GM23338 (cell line): ENCODE data around the gene DMRTC2. TPM values are rescaled to one million over a fixed set of nuclear protein-coding genes. Genes with fewer than 3 reads are reported as not detected.

Experiments used
- ATAC-seq: fragments of 200-7000 bp; cut with Tn5 transposase; 3 replicates; pipeline ENCODE4 v1.9.1; 2020
- DNase-seq: peaks from one replicate; pipeline ENCODE4 v3.0.0-alpha.2; 2015; ENCODE audit warnings: low spot score
- H2AFZ ChIP-seq: fragments of 200-600 bp; sonication (generic); 2 replicates; pipeline ENCODE4 v1.8.0; 2016; ENCODE audit warnings: antibody characterized with exemption, mild to moderate bottlenecking, moderate library complexity
- H3F3A ChIP-seq: fragments of 200-600 bp; sonication (generic); replicated peaks from 2 replicates; pipeline ENCODE4 v1.8.0; 2017; ENCODE audit warnings: antibody characterized with exemption, mixed run types, low read depth
- H3K27ac ChIP-seq: fragments of 200-600 bp; sonication (generic); 2 replicates; pipeline ENCODE4 v1.6.1; 2016; ENCODE audit warnings: low read depth
- H3K27me3 ChIP-seq: fragments of 200-600 bp; sonication (generic); 2 replicates; pipeline ENCODE4 v1.8.0; 2016; ENCODE audit warnings: mild to moderate bottlenecking, mixed run types, moderate library complexity; ENCODE audit not compliant: insufficient read depth
- H3K36me3 ChIP-seq: fragments of 200-600 bp; sonication (generic); 2 replicates; pipeline ENCODE4 v1.8.0; 2016; ENCODE audit warnings: mild to moderate bottlenecking; ENCODE audit not compliant: insufficient read depth
- H3K4me1 ChIP-seq: fragments of 200-600 bp; sonication (generic); 2 replicates; pipeline ENCODE4 v1.8.0; 2016; ENCODE audit warnings: mild to moderate bottlenecking, moderate library complexity; ENCODE audit not compliant: insufficient read depth
- H3K4me2 ChIP-seq: fragments of 200-600 bp; sonication (generic); 2 replicates; pipeline ENCODE4 v1.7.1; 2017; ENCODE audit warnings: mixed run types
- H3K4me3 ChIP-seq: fragments of 200-600 bp; sonication (generic); 2 replicates; pipeline ENCODE4 v1.6.1; 2016; ENCODE audit warnings: mixed run types
- H3K79me2 ChIP-seq: fragments of 200-600 bp; sonication (generic); replicated peaks from 2 replicates; pipeline ENCODE4 v1.8.0; 2017; ENCODE audit warnings: mild to moderate bottlenecking; ENCODE audit not compliant: insufficient read depth
- H3K9me2 ChIP-seq: fragments of 200-600 bp; sonication (generic); 2 replicates; pipeline ENCODE4 v1.8.0; 2017; ENCODE audit not compliant: insufficient read depth
- H4K20me1 ChIP-seq: fragments of 200-600 bp; sonication (generic); replicated peaks from 2 replicates; pipeline ENCODE4 v1.8.0; 2017; ENCODE audit warnings: mild to moderate bottlenecking; ENCODE audit not compliant: insufficient read depth
- H3K27ac Mint-ChIP-seq: 2 replicates; pipeline ENCODE4 v1.8.0; 2020; ENCODE audit warnings: inconsistent platforms, mild to moderate bottlenecking, moderate library complexity, mixed read lengths
- H3K27me3 Mint-ChIP-seq: 3 replicates; pipeline ENCODE4 v1.8.0; 2022; ENCODE audit warnings: low read depth, mild to moderate bottlenecking, moderate library complexity, mixed read lengths, inconsistent platforms; ENCODE audit not compliant: insufficient read depth, poor library complexity
- H3K36me3 Mint-ChIP-seq: 3 replicates; pipeline ENCODE4 v1.8.0; 2021; ENCODE audit warnings: low read depth, mild to moderate bottlenecking, inconsistent platforms, moderate library complexity, mixed read lengths
- H3K4me1 Mint-ChIP-seq: 3 replicates; pipeline ENCODE4 v1.8.0; 2020; ENCODE audit warnings: mild to moderate bottlenecking, inconsistent platforms, mixed read lengths
- H3K4me3 Mint-ChIP-seq: 3 replicates; pipeline ENCODE4 v1.8.0; 2021; ENCODE audit warnings: moderate library complexity, mild to moderate bottlenecking, inconsistent platforms, mixed read lengths
- H3K9me3 Mint-ChIP-seq: 3 replicates; pipeline ENCODE4 v1.8.0; 2020; ENCODE audit warnings: moderate library complexity, mild to moderate bottlenecking, inconsistent platforms, mixed read lengths
- CREB1 ChIP-seq: fragments of 250-450 bp; sonication (Bioruptor Pico); IDR thresholded peaks from 2 replicates; pipeline ENCODE4 v1.5.0; 2020; ENCODE audit warnings: low read depth, mild to moderate bottlenecking, moderate library complexity
- CTCF ChIP-seq, 2 experiments: fragments of 200-600 bp in 1 of 2; sonication (generic) in 1 of 2; conservative IDR thresholded peaks; 2 replicates each; pipeline versions ENCODE4 v1.5.1 to v1.6.1; 2016 to 2017; ENCODE audit warnings: antibody characterized with exemption in 2 of 2, low read depth in 2 of 2, mild to moderate bottlenecking in 2 of 2, moderate library complexity in 1 of 2
- EZH2 ChIP-seq: fragments of 200-600 bp; sonication (generic); IDR thresholded peaks from one replicate; pipeline ENCODE4 v1.8.0; 2017; ENCODE audit warnings: antibody characterized with exemption, mild to moderate bottlenecking, low read depth; ENCODE audit not compliant: unreplicated experiment
- JUNB ChIP-seq: IDR thresholded peaks from one replicate; pipeline ENCODE4 v1.6.1; 2016; ENCODE audit warnings: antibody characterized with exemption; ENCODE audit not compliant: unreplicated experiment
- NANOG ChIP-seq: IDR thresholded peaks from 2 replicates; pipeline ENCODE4 v1.6.1; 2016; ENCODE audit warnings: antibody characterized with exemption, borderline replicate concordance
- POLR2AphosphoS5 ChIP-seq: IDR thresholded peaks from 2 replicates; pipeline ENCODE4 v1.6.1; 2016; ENCODE audit warnings: antibody characterized with exemption, low read depth
- REST ChIP-seq: IDR thresholded peaks from one replicate; pipeline ENCODE4 v1.6.1; 2018; ENCODE audit warnings: antibody characterized with exemption; ENCODE audit not compliant: unreplicated experiment
- STAT1 ChIP-seq: IDR thresholded peaks from one replicate; pipeline ENCODE4 v1.6.1; 2016; ENCODE audit warnings: antibody characterized with exemption; ENCODE audit not compliant: unreplicated experiment
- ZNF114 ChIP-seq: fragments of 250-450 bp; sonication (Bioruptor Pico); IDR thresholded peaks from 2 replicates; pipeline ENCODE4 v1.5.0; 2020; ENCODE audit warnings: mild to moderate bottlenecking, moderate library complexity
- ZNF331 ChIP-seq: fragments of 250-450 bp; sonication (Bioruptor Pico); IDR thresholded peaks from 2 replicates; pipeline ENCODE4 v1.5.0; 2020; ENCODE audit warnings: low read depth, mild to moderate bottlenecking, moderate library complexity
- ZNF462 ChIP-seq: fragments of 250-450 bp; sonication (Bioruptor Pico); IDR thresholded peaks from 2 replicates; pipeline ENCODE4 v1.5.0; 2020; ENCODE audit warnings: mild to moderate bottlenecking, moderate library complexity
- polyA plus RNA-seq: library from polyadenylated mRNA; unstranded; fragments of >200 nt; fragmentation: Nextera tagmentation; extraction: Ambion mirVana; gene quantifications from 2 replicates; pipeline ENCODE4 v1.2.1, GENCODE V29; 2016
- total RNA-seq: library from RNA; depleted of rRNA; stranded (reverse); fragments of >200 nt; shearing (Covaris generic); gene quantifications from 2 replicates; pipeline ENCODE4 v1.2.3, GENCODE V29; 2014

The DMRTC2 gene
- total and polyA plus RNA-seq, 2 experiments from 2014 or later: 0.21 TPM; not detected in 1

- no peaks in the 10 kb centered on the region for H3K79me2 ChIP-seq
- H3K27me3 ChIP-seq: no peaks in the 10 kb centered on the region
- H3F3A ChIP-seq: no peaks in the 10 kb centered on the region
- H3K4me1 Mint-ChIP-seq: peaks cover 12% of the 10 kb centered on the region
- no peaks in the 10 kb centered on the region for H3K9me2 ChIP-seq
- peaks cover 12% of the 10 kb centered on the region; the same call in 1 of the 2 replicates for H3K4me1 ChIP-seq
- no peak for TF ChIP-seq ZNF462 (CRISPR knock-in tag)
- TF ChIP-seq POLR2AphosphoS5: no peak
- no peak for TF ChIP-seq STAT1
- no peak for TF ChIP-seq REST
- TF ChIP-seq ZNF114 (CRISPR knock-in tag): no peak
- no peak for TF ChIP-seq ZNF331 (CRISPR knock-in tag)
- TF ChIP-seq NANOG: no peak
- TF ChIP-seq CREB1 (CRISPR knock-in tag): no peak
- TF ChIP-seq CTCF (conservative IDR thresholded peaks at IDR 0.05; ENCODE audit: low read depth in 2 of 2): no peak
- no peak for TF ChIP-seq EZH2
- no peak for TF ChIP-seq JUNB
- H3K4me2 ChIP-seq: no peak overlapping the region
- no peak for DNase-seq
- peaks cover 12% of the 10 kb centered on the region for H3K27me3 Mint-ChIP-seq
- no peak for ATAC-seq
- no peak overlapping the region for H3K27ac ChIP-seq
- 0 out of 3 replicates have a peak, but pooled peaks cover 3% of the 10 kb centered on the region for H3K9me3 Mint-ChIP-seq
- no peaks in the 10 kb centered on the region for H3K36me3 Mint-ChIP-seq
- no peaks in the 10 kb centered on the region for H3K36me3 ChIP-seq
- no peak overlapping the region for H3K4me3 Mint-ChIP-seq
- H3K27ac Mint-ChIP-seq: no peak overlapping the region
- H3K4me3 ChIP-seq: no peak overlapping the region
- no peak overlapping the region for H2AFZ ChIP-seq
- no peaks in the 10 kb centered on the region for H4K20me1 ChIP-seq
Observed at GRCh38 chr19:41850381-41850780, 5.5 kb downstream of the DMRTC2 start.
